NCI-H226 (cell line): Measurements from ENCODE around the gene MSANTD1.

Source experiments
- DNase-seq: peaks from one replicate; pipeline ENCODE4 v3.0.0-alpha.2; 2015

Gene MSANTD1

DNA sequence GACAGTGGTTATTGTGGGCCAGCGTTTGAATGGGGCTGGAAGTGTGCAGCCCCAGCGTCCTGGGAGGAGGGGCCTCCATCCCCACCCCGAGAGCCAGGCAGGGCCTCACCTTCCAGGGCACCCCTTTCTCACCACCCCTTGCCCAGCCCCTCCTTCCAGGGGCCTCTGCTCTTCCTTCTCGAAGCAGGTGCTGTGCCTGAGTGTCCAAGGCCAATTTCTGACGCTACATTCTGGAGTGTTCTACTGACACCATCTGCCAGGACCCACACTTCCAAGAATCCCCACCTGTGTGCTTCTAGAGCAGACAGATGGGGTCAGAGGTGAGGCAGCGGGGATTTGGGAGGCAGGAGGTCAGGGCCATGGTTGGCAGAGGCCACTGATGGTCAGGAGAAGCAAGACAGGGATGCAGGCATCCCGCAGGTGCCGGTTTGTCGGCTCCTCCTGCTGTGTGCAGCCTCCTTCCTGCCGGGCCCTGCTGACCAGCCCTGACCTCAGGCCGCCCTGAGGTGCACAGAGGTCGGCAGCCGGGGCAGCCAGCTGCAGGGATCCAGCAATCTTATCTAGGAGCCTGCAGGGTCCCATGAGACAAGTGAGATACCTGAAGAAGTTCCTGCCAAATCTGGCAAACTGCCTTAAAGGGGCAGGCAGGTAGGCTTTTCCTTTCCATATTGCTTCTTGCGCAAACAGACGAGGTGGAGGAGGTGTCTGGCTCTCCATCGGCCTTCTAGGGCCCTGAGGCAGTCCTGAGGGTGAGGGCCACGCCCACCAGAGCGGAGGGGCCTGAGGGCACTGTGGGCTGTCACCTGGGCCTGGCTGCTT, 18.8 kb downstream of the MSANTD1 start:
- no peak for DNase-seq

GRCh38 chr4:3268395-3269104, 19.6 kb downstream of the MSANTD1 start:
- no peak for DNase-seq

GRCh38 chr4:3269105-3269927, 20.4 kb downstream of the MSANTD1 start:
- no peak for DNase-seq

- no peak for DNase-seq
These were observed 21.1 kb downstream of the MSANTD1 start for GRCh38 chr4:3269991-3270611.

DNA sequence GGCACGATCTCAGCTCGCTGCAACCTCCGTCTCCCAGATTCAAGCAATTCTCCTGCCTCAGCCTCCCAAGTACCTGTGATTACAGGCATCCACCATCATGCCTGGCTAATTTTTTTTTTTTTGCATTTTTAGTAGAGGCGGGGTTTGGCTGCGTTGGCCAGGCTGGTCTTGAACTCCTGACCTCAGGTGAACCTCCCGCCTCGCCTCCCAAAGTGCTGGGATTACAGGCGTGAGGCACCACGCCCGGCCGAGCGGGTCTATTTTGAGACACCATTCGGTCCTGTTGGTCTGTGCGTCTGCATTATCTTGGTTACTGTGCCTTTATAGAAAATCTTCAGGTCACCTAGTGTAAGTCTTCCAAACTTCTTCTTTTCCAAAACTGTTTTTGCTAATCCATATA, 22.2 kb downstream of the MSANTD1 start:
- DNase-seq, result no peak

- no peak for DNase-seq
These were observed 28.0 kb downstream of the MSANTD1 start for GRCh38 chr4:3276986-3277385.

DNA sequence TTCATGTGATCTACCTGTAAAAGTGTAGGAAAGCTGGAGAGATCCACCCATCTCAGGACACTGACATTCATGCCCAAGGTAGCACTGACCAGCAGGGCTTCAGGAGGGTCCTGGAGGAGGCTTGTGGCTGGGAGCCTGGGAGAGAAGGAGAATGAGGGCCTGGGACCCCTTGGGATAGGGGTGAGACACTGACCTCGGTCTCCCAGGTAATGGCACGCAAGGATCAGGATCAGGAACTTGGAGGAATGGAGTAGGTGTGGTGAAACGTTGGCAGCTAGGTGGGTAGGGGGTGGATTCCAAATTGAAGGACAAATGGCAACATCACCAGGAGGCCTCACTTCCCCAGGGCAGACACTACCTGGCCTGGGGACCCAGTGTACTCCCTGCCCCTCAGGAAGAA, 31.5 kb downstream of the MSANTD1 start:
- no peak for DNase-seq

GRCh38 chr4:3283483-3283882, 34.5 kb downstream of the MSANTD1 start:
- no peak for DNase-seq

DNA sequence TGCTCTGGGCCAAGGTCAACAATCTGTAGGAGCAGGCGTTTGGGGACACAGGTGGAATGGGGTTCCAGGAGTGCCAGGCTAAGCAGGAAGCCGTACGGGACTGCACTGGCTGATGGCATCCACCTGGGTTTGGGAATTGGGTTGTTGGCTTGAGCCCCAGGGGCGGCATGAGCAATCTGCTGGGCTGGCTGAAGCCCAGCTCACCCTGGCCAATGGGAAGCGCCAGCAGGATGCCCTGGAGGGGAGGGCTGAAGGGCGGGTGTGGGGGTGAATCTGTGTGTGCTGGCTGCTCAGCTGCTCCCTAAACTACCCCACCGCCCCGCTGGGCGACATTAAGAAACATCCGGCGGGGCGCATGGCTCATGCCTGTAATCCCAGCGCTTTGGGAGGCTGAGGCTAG, 35.0 kb downstream of the MSANTD1 start:
- DNase-seq, result peak; percentile 49

- DNase-seq, result no peak
These were observed 36.0 kb downstream of the MSANTD1 start for GRCh38 chr4:3284734-3285557.

DNA sequence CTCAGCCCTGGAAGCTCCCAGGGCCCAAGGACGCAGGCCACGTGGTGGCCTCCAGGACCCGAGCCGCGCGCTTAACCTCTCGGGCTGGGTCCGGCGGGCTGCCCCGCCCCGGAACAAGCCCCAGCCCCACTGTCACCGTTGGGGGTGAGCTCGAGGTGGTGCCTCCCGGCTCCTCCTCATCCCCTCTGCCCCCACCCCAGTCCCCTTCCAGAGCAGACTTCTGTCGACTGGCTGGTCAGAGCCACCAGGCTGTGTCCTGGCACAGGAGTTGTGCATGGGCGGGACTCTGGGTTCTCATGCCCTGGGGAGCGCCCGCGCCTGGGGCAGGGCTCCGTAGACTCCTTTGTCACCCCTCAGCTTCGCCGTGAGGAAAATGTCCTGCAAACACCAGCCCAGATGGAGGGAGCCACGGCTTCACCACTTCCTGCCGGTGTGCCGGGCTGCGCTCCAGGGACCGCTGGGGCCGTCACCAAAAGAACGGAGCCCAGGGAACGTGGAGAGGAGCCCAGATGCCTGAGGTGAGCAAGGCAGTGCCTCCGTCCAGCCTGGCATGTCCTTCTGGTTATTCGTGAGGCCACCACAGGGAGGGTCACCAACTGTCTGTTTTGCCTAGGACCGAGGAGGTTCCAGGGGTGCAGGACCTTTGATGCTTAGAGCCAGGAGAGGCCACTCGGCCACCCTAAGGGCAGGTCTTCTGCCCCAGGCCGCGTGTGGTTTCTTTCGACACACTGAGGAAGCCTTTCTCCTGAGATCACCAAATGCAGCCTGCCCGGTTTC, 36.8 kb downstream of the MSANTD1 start:
- DNase-seq, result no peak

- peak; percentile 17 for DNase-seq
These were observed 37.6 kb downstream of the MSANTD1 start for GRCh38 chr4:3286335-3287175.

DNA sequence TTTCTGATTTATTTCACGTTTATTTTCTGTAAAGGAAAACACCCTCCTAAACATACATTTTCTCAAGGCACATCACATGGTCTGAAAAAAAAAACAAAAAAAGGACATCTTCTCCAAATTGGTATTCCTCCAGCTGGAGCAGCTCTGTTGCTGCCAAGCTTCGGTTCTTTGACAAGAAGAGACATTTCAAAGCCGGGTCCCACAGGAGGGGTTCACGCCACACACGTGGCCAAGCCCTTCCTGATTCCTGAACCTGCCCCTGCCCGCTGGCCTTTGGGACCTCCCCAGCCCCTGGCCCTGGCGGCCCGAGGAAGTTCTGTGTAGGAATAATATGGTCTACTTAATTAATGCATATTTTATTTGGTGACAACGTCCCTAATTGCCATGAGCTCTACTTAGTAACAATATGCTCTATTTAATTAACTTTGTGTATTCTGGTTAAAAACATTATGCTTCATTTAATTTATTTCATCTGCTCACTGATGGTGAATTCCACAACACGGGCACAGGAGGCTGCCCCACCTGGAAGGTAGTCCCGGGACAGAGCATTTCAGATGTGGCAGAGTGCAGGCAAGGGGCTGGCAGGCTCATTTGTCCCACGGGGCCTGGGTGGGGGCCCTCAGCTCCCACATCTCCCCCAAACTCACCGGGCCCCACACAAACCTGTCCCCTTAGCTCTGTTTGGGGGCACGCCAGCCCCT, 38.5 kb downstream of the MSANTD1 start:
- no peak for DNase-seq

- DNase-seq, result no peak
These were observed 39.1 kb downstream of the MSANTD1 start for GRCh38 chr4:3287972-3288570.

DNA sequence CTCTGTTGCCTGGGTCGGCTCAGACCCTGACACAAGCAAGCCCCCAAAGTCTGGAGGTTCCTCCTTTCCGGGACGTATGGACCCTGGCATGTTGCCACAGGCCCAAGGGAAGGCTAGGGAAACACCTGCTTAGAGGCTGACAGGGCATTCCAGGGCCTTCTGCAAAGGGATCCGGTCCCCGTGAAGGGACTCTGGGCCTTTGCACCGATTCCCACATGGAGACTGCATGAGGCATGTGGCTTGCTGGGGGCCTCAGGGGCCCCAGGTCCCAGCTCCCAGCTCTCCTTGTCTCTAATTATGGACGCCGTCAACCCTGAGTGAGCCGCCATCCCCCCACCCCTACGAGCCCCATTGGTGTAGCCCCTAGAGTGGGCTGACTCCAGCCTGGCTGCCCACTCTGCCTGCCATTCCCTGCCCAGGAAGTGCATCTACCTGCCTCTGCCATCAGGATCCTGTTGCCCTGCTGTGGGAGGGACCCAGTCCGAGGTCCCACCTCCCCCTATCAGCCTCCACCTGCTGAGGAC, 39.7 kb downstream of the MSANTD1 start:
- no peak for DNase-seq

- no peak for DNase-seq
These were observed 41.5 kb downstream of the MSANTD1 start for GRCh38 chr4:3290476-3290875.

DNA sequence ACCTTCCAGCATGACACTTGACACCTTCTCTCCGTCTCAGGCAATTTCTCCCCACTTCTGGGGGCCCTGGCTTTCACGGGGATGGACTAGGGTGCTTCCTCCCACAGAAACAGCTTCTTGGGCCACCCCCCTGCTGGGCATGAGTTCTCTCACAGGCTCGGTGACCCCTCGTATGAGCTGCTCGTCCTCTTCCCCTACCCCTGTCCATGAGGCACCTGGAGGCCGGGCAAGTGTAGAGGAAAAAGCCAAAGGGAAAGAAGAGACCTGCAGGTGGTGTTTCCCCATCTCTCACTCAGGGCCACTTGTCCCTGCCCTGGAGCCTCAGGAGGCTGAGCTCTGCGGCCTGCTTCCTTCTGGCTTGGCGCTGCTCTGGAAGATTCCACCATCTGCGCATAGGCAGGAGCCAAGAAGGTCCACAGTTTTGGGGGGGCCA, 41.9 kb downstream of the MSANTD1 start:
- no peak for DNase-seq

GRCh38 chr4:3291411-3291968, 42.5 kb downstream of the MSANTD1 start:
- DNase-seq, result no peak
